ENCODE results near the gene B4GALNT4.
"Not testable (repeated sequence)": the region's sequence is repeated elsewhere in the genome, so short reads cannot be mapped to it uniquely, and the experiment has no call there.

The B4GALNT4 gene

GRCh38 chr11:422249-422656 is 53.0 kb downstream of the B4GALNT4 start:
- no peak for DNase-seq (ENCODE audit: low spot score)

- no peak for DNase-seq (ENCODE audit: low spot score)
Observed at GRCh38 chr11:424232-424631, 54.9 kb downstream of the B4GALNT4 start.

GRCh38 chr11:424766-425165 is 55.5 kb downstream of the B4GALNT4 start:
- DNase-seq (ENCODE audit: low spot score) = not testable (repeated sequence)

- DNase-seq (ENCODE audit: low spot score) = no peak
Observed at GRCh38 chr11:425301-425700, 56.0 kb downstream of the B4GALNT4 start.

- no peak for DNase-seq (ENCODE audit: low spot score)
Observed at GRCh38 chr11:426851-427250, 57.6 kb downstream of the B4GALNT4 start.

GRCh38 chr11:428295-428694 is 59.0 kb downstream of the B4GALNT4 start:
- DNase-seq (ENCODE audit: low spot score) = no peak

GRCh38 chr11:429391-429790 is 60.1 kb downstream of the B4GALNT4 start:
- no peak for DNase-seq (ENCODE audit: low spot score)

GRCh38 chr11:429931-430456 is 60.7 kb downstream of the B4GALNT4 start:
- DNase-seq (ENCODE audit: low spot score) = no peak

Data from globus pallidus (tissue), 1 donor.